ENCODE measurements around the gene SNTA1. TPM values are rescaled to one million over a fixed set of nuclear protein-coding genes. Genes with fewer than 3 reads are reported as not detected.

SNTA1 gene
- polyA plus RNA-seq, 1 experiment, result 6.5 TPM

GRCh38 chr20:33477386-33478234 lies 34.0 kb upstream of the SNTA1 start:
- ChIA-PET CTCF (no interaction called here), POLR2A (no interaction called here)
- Histone ChIP-seq H3K27me3 (ENCODE audit: control insufficient read depth, insufficient read depth, low read length) (peaks cover 24% of the 10 kb centered on the region), H3K27ac (ENCODE audit: low read depth, low read length) (no peak overlapping the region), H3K4me3 (ENCODE audit: low read depth, low read length) (no peak overlapping the region), H3K9me3 (ENCODE audit: control insufficient read depth, insufficient read depth, low read length) (no peaks in the 10 kb centered on the region)
- DNase-seq (ENCODE audit: low read depth, low spot score), result no peak
- no peak for TF ChIP-seq CTCF (IDR thresholded peaks at IDR 0.05; ENCODE audit: low read depth, low read length)

DNA sequence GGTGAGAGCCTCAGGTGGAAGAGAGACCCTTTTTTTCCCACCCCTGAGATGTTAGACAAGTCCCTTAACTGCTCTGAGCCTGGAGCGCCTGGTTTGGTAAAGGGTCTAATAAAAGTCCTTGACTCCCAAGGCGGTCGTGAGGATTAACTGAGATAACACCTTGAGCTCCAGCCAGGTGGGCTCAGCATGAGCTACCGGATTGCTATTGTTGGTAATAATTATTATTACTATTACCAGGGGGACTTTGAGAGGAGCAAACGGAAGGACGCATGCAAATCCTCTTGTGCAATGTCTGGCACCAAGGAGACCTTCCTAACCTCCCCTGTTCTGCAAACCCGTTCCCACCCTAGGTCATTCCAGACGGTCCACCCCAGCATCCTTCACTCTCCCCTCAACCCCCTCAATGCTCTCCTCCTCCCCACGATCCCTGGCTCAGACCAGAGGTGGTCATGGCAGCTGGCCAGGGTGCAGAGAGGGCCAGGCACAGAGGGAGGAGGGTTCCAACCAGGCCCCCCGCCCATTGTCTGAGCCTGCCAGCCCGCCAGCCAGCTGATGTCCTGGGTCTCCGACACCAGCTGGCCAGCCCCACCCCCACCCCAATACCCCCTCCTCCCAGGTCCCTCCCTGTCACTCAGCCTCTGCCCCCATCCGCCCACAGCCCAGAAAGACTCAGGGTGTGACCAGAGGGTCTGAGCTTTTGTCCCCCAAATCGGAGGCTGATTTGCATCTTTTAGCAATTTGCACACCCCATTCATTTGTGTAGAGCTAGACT lies 32.0 kb upstream of the SNTA1 start:
- no peak for DNase-seq (ENCODE audit: low read depth, low spot score)
- no peak for TF ChIP-seq CTCF (IDR thresholded peaks at IDR 0.05; ENCODE audit: low read depth, low read length)
- CTCF ChIA-PET, result no interaction called here
- peaks cover 29% of the 10 kb centered on the region for H3K27me3 ChIP-seq (ENCODE audit: control insufficient read depth, insufficient read depth, low read length)
- POLR2A ChIA-PET, result interaction anchor here (1.1 kb wide), 1 partner anchor 14 kb away, joined by 3 read pairs; the partner anchor contains the start of gene CBFA2T2
- H3K4me3 ChIP-seq (ENCODE audit: low read depth, low read length), result no peak overlapping the region
- H3K9me3 ChIP-seq (ENCODE audit: control insufficient read depth, insufficient read depth, low read length), result no peaks in the 10 kb centered on the region
- H3K27ac ChIP-seq (ENCODE audit: low read depth, low read length), result no peak overlapping the region

DNA sequence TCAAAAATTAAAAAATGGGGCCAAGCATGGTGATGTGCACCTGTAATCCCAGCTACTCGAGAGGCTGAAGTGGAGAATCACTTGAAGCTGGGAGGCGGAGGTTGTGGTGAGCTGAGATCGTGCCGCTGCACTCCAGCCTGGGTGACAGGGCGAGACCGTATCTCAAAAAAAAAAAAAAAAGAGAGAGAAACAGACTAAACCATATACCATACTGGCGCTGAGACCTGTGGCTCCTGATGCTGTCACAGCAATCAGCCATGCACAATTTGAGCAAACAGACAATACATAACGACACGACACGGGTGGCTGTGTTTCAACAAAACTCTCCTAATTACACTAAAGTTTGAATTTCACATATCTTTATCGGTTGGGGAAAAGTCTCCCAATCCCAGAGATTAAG lies 31.4 kb upstream of the SNTA1 start:
- TF ChIP-seq CTCF (IDR thresholded peaks at IDR 0.05; ENCODE audit: low read depth, low read length), result no peak
- POLR2A ChIA-PET, result no interaction called here

DNA sequence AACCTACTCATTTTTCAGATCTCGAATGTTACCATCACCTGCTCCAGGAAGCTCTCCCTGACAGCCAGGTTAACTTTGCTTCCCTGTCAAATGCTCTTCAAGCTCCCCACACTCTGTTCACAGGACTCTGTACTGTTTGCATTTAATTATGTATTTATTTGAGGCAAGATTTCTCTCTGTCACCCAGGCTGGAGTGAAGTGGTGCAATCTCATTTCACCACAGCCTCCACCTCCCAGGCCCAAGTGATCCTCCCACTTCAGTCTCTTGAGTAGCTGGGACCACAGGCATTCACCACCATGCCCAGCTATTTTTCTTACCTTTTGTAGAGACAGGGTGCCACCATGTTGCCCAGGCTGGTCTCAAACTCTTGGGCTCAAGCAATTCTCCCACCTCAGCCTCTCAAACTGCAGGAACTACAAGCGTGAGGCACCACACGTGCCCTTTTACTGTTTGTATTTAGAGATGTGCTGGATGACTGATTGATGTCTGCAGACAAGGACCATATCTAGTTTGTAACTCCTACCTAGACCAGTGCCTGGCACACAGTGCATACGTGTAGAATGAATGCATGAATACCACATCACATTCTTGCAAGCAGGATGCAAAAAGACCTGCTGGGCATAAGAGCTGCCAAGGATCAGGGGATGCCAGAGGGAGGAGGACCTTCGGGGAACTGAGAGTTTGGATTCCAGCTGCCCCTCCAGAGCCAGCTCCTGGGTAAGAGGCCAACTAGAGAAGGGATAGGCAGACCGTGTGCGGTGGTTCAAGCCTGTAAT lies 30.7 kb upstream of the SNTA1 start:
- Histone ChIP-seq H3K4me3 (ENCODE audit: low read depth, low read length) (no peak overlapping the region), H3K27ac (ENCODE audit: low read depth, low read length) (no peak overlapping the region), H3K27me3 (ENCODE audit: control insufficient read depth, insufficient read depth, low read length) (peaks cover 35% of the 10 kb centered on the region), H3K9me3 (ENCODE audit: control insufficient read depth, insufficient read depth, low read length) (no peaks in the 10 kb centered on the region)
- ChIA-PET CTCF (interaction anchor here (1.3 kb wide), 1 partner anchor 17 kb away, joined by 5 read pairs; no protein-coding TSS in a partner anchor), POLR2A (no interaction called here)
- no peak for DNase-seq (ENCODE audit: low read depth, low spot score)
- no peak for TF ChIP-seq CTCF (IDR thresholded peaks at IDR 0.05; ENCODE audit: low read depth, low read length)

More for the DNA sequence above, 31.4 kb upstream of the SNTA1 start:
- DNase-seq (ENCODE audit: low read depth, low spot score), result no peak
- no peak overlapping the region for H3K4me3 ChIP-seq (ENCODE audit: low read depth, low read length)
- H3K9me3 ChIP-seq (ENCODE audit: control insufficient read depth, insufficient read depth, low read length), result no peaks in the 10 kb centered on the region
- H3K27me3 ChIP-seq (ENCODE audit: control insufficient read depth, insufficient read depth, low read length), result peaks cover 35% of the 10 kb centered on the region
- H3K27ac ChIP-seq (ENCODE audit: low read depth, low read length), result no peak overlapping the region
- CTCF ChIA-PET, result no interaction called here

Data from AG04450 (cell line).